ENCODE results near the gene ZNF598. TPM values are rescaled to one million over a fixed set of nuclear protein-coding genes. Genes with fewer than 3 reads are reported as not detected.
"Not testable (repeated sequence)": the region's sequence is repeated elsewhere in the genome, so short reads cannot be mapped to it uniquely, and the experiment has no call there.

ZNF598 gene
- total and polyA plus RNA-seq, 10 of the 15 experiments (the other 5 are each of a cell fraction or from before 2014, with no cell fraction given), result 0.08 to 74.0 (median 14.4) TPM

- ChIA-PET CTCF (interaction anchor here (0.9 kb wide), 1 partner anchor 45 kb away, joined by 3 read pairs; no protein-coding TSS in a partner anchor), SMC1A (ENCODE audit: uncharacterized antibody, unreplicated experiment) (no interaction called here), RAD21 (ENCODE audit: unreplicated experiment) (no interaction called here), POLR2A (interaction anchor here (1.3 to 1.8 kb wide), 3 partner anchors 13 to 23 kb away, joined by 3 to 4 read pairs (median 3); partner anchors contain the start of genes MSRB1, NOXO1 and TBL3)
- peak overlapping the region; percentile 89 for H3K4me2 ChIP-seq (ENCODE audit: control insufficient read depth, insufficient read depth)
- H2AFZ ChIP-seq (ENCODE audit: control insufficient read depth, low read depth, low read length), result peak overlapping the region; percentile 95
- H3K27me3 ChIP-seq (replicated peaks in 1 of 2; ENCODE audit: control insufficient read depth in 2 of 2, insufficient read depth in 2 of 2, low read length in 1 of 2), result no peaks in the 10 kb centered on the region; a peak in 1 of 4 replicates
- WGBS (ENCODE audit: insufficient coverage, insufficient replicate concordance, low lambda C conversion rate, missing lambda C conversion rate), result 44% methylated on average over 14 of the region's 14 CpGs
- H3K9me3 ChIP-seq (replicated peaks; ENCODE audit: control insufficient read depth, insufficient read depth, low read length), result no peaks in the 10 kb centered on the region
- peaks cover 41% of the 10 kb centered on the region for H3K79me2 ChIP-seq (ENCODE audit: control insufficient read depth, insufficient read depth, low read length)
- DNase-seq (ENCODE audit: low read depth, low spot score), result no peak
- H3K36me3 ChIP-seq (ENCODE audit: control insufficient read depth in 2 of 2, insufficient read depth in 2 of 2, low read length in 1 of 2), result peaks cover 8 to 13% of the 10 kb centered on the region in 2 experiments; a peak in 3 of 4 replicates
- peak overlapping the region; percentile 2; the same call in 1 of the 2 replicates for H3K9ac ChIP-seq (ENCODE audit: control insufficient read depth, insufficient read depth, low read length)
- BruUV-seq (replicated peaks), result no TSS peak
- intact Hi-C loops (cut with micrococcal nuclease; ENCODE audit: unreplicated experiment) (no loop called here), in situ Hi-C loops (cut with MboI) (no loop called here)
- H3K4me3 ChIP-seq, result no peak overlapping the region; the same call in 1 of the 2 replicates
- H3K27ac ChIP-seq (ENCODE audit: control insufficient read depth, insufficient read depth), result no peak overlapping the region
- ATAC-seq, result no peak; the same call in 2 of the 3 replicates
- H4K20me1 ChIP-seq (ENCODE audit: control insufficient read depth, insufficient read depth), result peaks cover 6% of the 10 kb centered on the region; the same call in 1 of the 2 replicates
- no peak for FAIRE-seq
- H3K4me1 ChIP-seq (ENCODE audit: control insufficient read depth, insufficient read depth, low read length), result peaks cover 19% of the 10 kb centered on the region
- no peak for TF ChIP-seq CHD1 (IDR thresholded peaks at IDR 0.05; ENCODE audit: low read depth, low read length)
Observed at GRCh38 chr16:1958715-1959268, 50.8 kb downstream of the ZNF598 start.

GRCh38 chr16:1958143-1958491 is 51.5 kb downstream of the ZNF598 start:
- RAD21 ChIA-PET (ENCODE audit: unreplicated experiment); H3K4me2 ChIP-seq (ENCODE audit: control insufficient read depth, insufficient read depth); ATAC-seq; H2AFZ ChIP-seq (ENCODE audit: control insufficient read depth, low read depth, low read length); H3K27ac ChIP-seq (ENCODE audit: control insufficient read depth, insufficient read depth); H3K4me3 ChIP-seq; FAIRE-seq; H4K20me1 ChIP-seq (ENCODE audit: control insufficient read depth, insufficient read depth); H3K9ac ChIP-seq (ENCODE audit: control insufficient read depth, insufficient read depth, low read length); CTCF ChIA-PET; SMC1A ChIA-PET (ENCODE audit: uncharacterized antibody, unreplicated experiment); BruUV-seq (replicated peaks); in situ Hi-C loops (cut with MboI); H3K9me3 ChIP-seq (replicated peaks; ENCODE audit: control insufficient read depth, insufficient read depth, low read length); intact Hi-C loops (cut with micrococcal nuclease; ENCODE audit: unreplicated experiment); DNase-seq (ENCODE audit: low read depth, low spot score); H3K27me3 ChIP-seq (replicated peaks in 1 of 2; ENCODE audit: control insufficient read depth in 2 of 2, insufficient read depth in 2 of 2, low read length in 1 of 2): not testable (repeated sequence)
- Histone ChIP-seq H3K79me2 (ENCODE audit: control insufficient read depth, insufficient read depth, low read length) (peaks cover 34% of the 10 kb centered on the region), H3K36me3 (ENCODE audit: control insufficient read depth in 2 of 2, insufficient read depth in 2 of 2, low read length in 1 of 2) (peaks cover 5 to 13% of the 10 kb centered on the region in 2 experiments; a peak in 3 of 4 replicates), H3K4me1 (ENCODE audit: control insufficient read depth, insufficient read depth, low read length) (peaks cover 19% of the 10 kb centered on the region)
- POLR2A ChIA-PET, result interaction anchor here (1.1 to 1.8 kb wide), 3 partner anchors 12 to 15 kb away, joined by 3 to 6 read pairs (median 3); partner anchors contain the start of genes MSRB1 and TBL3
- 74% methylated on average over 26 of the region's 30 CpGs for WGBS (ENCODE audit: insufficient coverage, insufficient replicate concordance, low lambda C conversion rate, missing lambda C conversion rate)

GRCh38 chr16:1957434-1958142 is 52.0 kb downstream of the ZNF598 start:
- H4K20me1 ChIP-seq (ENCODE audit: control insufficient read depth, insufficient read depth); DNase-seq (ENCODE audit: low read depth, low spot score); FAIRE-seq; ATAC-seq; H2AFZ ChIP-seq (ENCODE audit: control insufficient read depth, low read depth, low read length); intact Hi-C loops (cut with micrococcal nuclease; ENCODE audit: unreplicated experiment); H3K9ac ChIP-seq (ENCODE audit: control insufficient read depth, insufficient read depth, low read length); H3K27me3 ChIP-seq (replicated peaks in 1 of 2; ENCODE audit: control insufficient read depth in 2 of 2, insufficient read depth in 2 of 2, low read length in 1 of 2); RAD21 ChIA-PET (ENCODE audit: unreplicated experiment); H3K4me3 ChIP-seq; BruUV-seq (replicated peaks); H3K9me3 ChIP-seq (replicated peaks; ENCODE audit: control insufficient read depth, insufficient read depth, low read length); H3K36me3 ChIP-seq (ENCODE audit: control insufficient read depth in 2 of 2, insufficient read depth in 2 of 2, low read length in 1 of 2); in situ Hi-C loops (cut with MboI); H3K27ac ChIP-seq (ENCODE audit: control insufficient read depth, insufficient read depth); H3K4me2 ChIP-seq (ENCODE audit: control insufficient read depth, insufficient read depth); SMC1A ChIA-PET (ENCODE audit: uncharacterized antibody, unreplicated experiment): not testable (repeated sequence)
- ChIA-PET POLR2A (interaction anchor here (1.1 to 1.8 kb wide), 3 partner anchors 12 to 14 kb away, joined by 3 to 6 read pairs (median 3); partner anchors contain the start of genes MSRB1 and TBL3), CTCF (interaction anchor here (0.5 kb wide), 1 partner anchor 494 kb away, joined by 4 read pairs; no protein-coding TSS in a partner anchor)
- H3K79me2 ChIP-seq (ENCODE audit: control insufficient read depth, insufficient read depth, low read length), result peaks cover 29% of the 10 kb centered on the region
- H3K4me1 ChIP-seq (ENCODE audit: control insufficient read depth, insufficient read depth, low read length), result peaks cover 19% of the 10 kb centered on the region
- WGBS (ENCODE audit: insufficient coverage, insufficient replicate concordance, low lambda C conversion rate, missing lambda C conversion rate), result 84% methylated on average over 21 of the region's 22 CpGs
